ENCODE data around the gene BRIP1. TPM values are rescaled to one million over a fixed set of nuclear protein-coding genes. Genes with fewer than 3 reads are reported as not detected.
"Not testable (repeated sequence)": the region's sequence is repeated elsewhere in the genome, so short reads cannot be mapped to it uniquely, and the experiment has no call there.

Gene BRIP1
- polyA plus RNA-seq, 1 experiment, result 2.9 TPM

- no peaks in the 10 kb centered on the region for H3K27me3 ChIP-seq (ENCODE audit: control insufficient read depth, insufficient read depth, low read length)
- no peak for DNase-seq (ENCODE audit: low read depth)
- POLR2A ChIA-PET, result no interaction called here
- no peak overlapping the region for H3K4me3 ChIP-seq (ENCODE audit: low read depth, low read length)
- CTCF ChIA-PET, result no interaction called here
- TF ChIP-seq CTCF (IDR thresholded peaks at IDR 0.05; ENCODE audit: insufficient read depth, low read depth, low read length), result no peak
- H3K36me3 ChIP-seq (ENCODE audit: control insufficient read depth, insufficient read depth, low read length), result no peaks in the 10 kb centered on the region; the same call in 1 of the 2 replicates
These were observed 132.0 kb downstream of the BRIP1 start for GRCh38 chr17:61731330-61731729.

GRCh38 chr17:61729690-61730268, 133.5 kb downstream of the BRIP1 start:
- TF ChIP-seq CTCF (IDR thresholded peaks at IDR 0.05; ENCODE audit: insufficient read depth, low read depth, low read length), result no peak
- Histone ChIP-seq H3K4me3 (ENCODE audit: low read depth, low read length) (no peak overlapping the region), H3K27me3 (ENCODE audit: control insufficient read depth, insufficient read depth, low read length) (no peaks in the 10 kb centered on the region), H3K36me3 (ENCODE audit: control insufficient read depth, insufficient read depth, low read length) (no peaks in the 10 kb centered on the region)
- ChIA-PET CTCF (no interaction called here), POLR2A (no interaction called here)
- DNase-seq (ENCODE audit: low read depth), result no peak

GRCh38 chr17:61728297-61728836, 135.0 kb downstream of the BRIP1 start:
- ChIA-PET POLR2A (no interaction called here), CTCF (no interaction called here)
- H3K27me3 ChIP-seq (ENCODE audit: control insufficient read depth, insufficient read depth, low read length), result no peaks in the 10 kb centered on the region
- no peak for TF ChIP-seq CTCF (IDR thresholded peaks at IDR 0.05; ENCODE audit: insufficient read depth, low read depth, low read length)
- no peak overlapping the region for H3K4me3 ChIP-seq (ENCODE audit: low read depth, low read length)
- DNase-seq (ENCODE audit: low read depth), result no peak
- H3K36me3 ChIP-seq (ENCODE audit: control insufficient read depth, insufficient read depth, low read length), result no peaks in the 10 kb centered on the region

GRCh38 chr17:61727798-61728197, 135.5 kb downstream of the BRIP1 start:
- H3K4me3 ChIP-seq (ENCODE audit: low read depth, low read length); CTCF ChIA-PET; H3K27me3 ChIP-seq (ENCODE audit: control insufficient read depth, insufficient read depth, low read length); DNase-seq (ENCODE audit: low read depth); POLR2A ChIA-PET; H3K36me3 ChIP-seq (ENCODE audit: control insufficient read depth, insufficient read depth, low read length): not testable (repeated sequence)

GRCh38 chr17:61726977-61727376, 136.4 kb downstream of the BRIP1 start:
- POLR2A ChIA-PET, result interaction anchor here (0.6 kb wide), 1 partner anchor 9 kb away, joined by 3 read pairs; no protein-coding TSS in a partner anchor
- TF ChIP-seq CTCF (IDR thresholded peaks at IDR 0.05; ENCODE audit: insufficient read depth, low read depth, low read length), result no peak
- DNase-seq (ENCODE audit: low read depth), result no peak
- CTCF ChIA-PET, result no interaction called here
- H3K36me3 ChIP-seq (ENCODE audit: control insufficient read depth, insufficient read depth, low read length), result no peaks in the 10 kb centered on the region
- no peaks in the 10 kb centered on the region for H3K27me3 ChIP-seq (ENCODE audit: control insufficient read depth, insufficient read depth, low read length)
- no peak overlapping the region for H3K4me3 ChIP-seq (ENCODE audit: low read depth, low read length)

GRCh38 chr17:61724777-61725176, 138.6 kb downstream of the BRIP1 start:
- no peaks in the 10 kb centered on the region for H3K27me3 ChIP-seq (ENCODE audit: control insufficient read depth, insufficient read depth, low read length)
- no peaks in the 10 kb centered on the region for H3K36me3 ChIP-seq (ENCODE audit: control insufficient read depth, insufficient read depth, low read length)
- no peak overlapping the region for H3K4me3 ChIP-seq (ENCODE audit: low read depth, low read length)
- no peak for DNase-seq (ENCODE audit: low read depth)
- POLR2A ChIA-PET, result no interaction called here
- CTCF ChIA-PET, result no interaction called here
- no peak for TF ChIP-seq CTCF (IDR thresholded peaks at IDR 0.05; ENCODE audit: insufficient read depth, low read depth, low read length)
